ENCODE results near the gene RAB8B. TPM values are rescaled to one million over a fixed set of nuclear protein-coding genes. Genes with fewer than 3 reads are reported as not detected.
A peak's percentile ranks its signal among the peaks of the same experiment; 100 is the strongest.

Gene RAB8B
- 29.6 TPM for polyA plus RNA-seq (2013, experiment 1 of 2; ENCODE audit: insufficient read length)
- polyA plus RNA-seq (2013, experiment 2 of 2; ENCODE audit: insufficient read length), result 29.2 TPM

GRCh38 chr15:63188926-63189871 lies at the start of gene RAB8B:
RAB8B (plus strand) TSS chr15:63189606; CDS start chr15:63189625, 19 bp downstream.
- peak; percentile 97 for DNase-seq

GRCh38 chr15:63140936-63141335 lies 48.5 kb upstream of the RAB8B start:
- DNase-seq, result no peak

- DNase-seq, result no peak
These were observed 44.0 kb upstream of the RAB8B start for GRCh38 chr15:63145426-63145825.

GRCh38 chr15:63146684-63147083 lies 42.7 kb upstream of the RAB8B start:
- no peak for DNase-seq

GRCh38 chr15:63151665-63152064 lies 37.7 kb upstream of the RAB8B start:
- no peak for DNase-seq

- DNase-seq, result no peak
These were observed 33.9 kb upstream of the RAB8B start for GRCh38 chr15:63155486-63155885.

GRCh38 chr15:63156086-63156710 lies 33.2 kb upstream of the RAB8B start:
- DNase-seq, result no peak

- no peak for DNase-seq
These were observed 32.7 kb upstream of the RAB8B start for GRCh38 chr15:63156755-63157117.

- peak; percentile 93 for DNase-seq
These were observed 32.1 kb upstream of the RAB8B start, which contains the start of gene RPS27L for GRCh38 chr15:63157118-63157843. RPS27L (minus strand) TSS chr15:63157477; CDS start chr15:63157405, 72 bp downstream.

GRCh38 chr15:63157891-63158431 lies 31.4 kb upstream of the RAB8B start:
- peak; percentile 74 for DNase-seq

- no peak for DNase-seq
These were observed 28.8 kb upstream of the RAB8B start for GRCh38 chr15:63160638-63161037.

- DNase-seq, result no peak
These were observed 26.2 kb upstream of the RAB8B start for GRCh38 chr15:63163217-63163616.

- DNase-seq, result no peak
These were observed 24.1 kb upstream of the RAB8B start for GRCh38 chr15:63165166-63165859.

- DNase-seq, result no peak
These were observed 23.2 kb upstream of the RAB8B start for GRCh38 chr15:63166219-63166618.

GRCh38 chr15:63169788-63170187 lies 19.6 kb upstream of the RAB8B start:
- DNase-seq, result no peak

GRCh38 chr15:63172376-63172775 lies 17.0 kb upstream of the RAB8B start:
- DNase-seq, result no peak

GRCh38 chr15:63172851-63173451 lies 16.5 kb upstream of the RAB8B start:
- no peak for DNase-seq

GRCh38 chr15:63176302-63176701 lies 13.1 kb upstream of the RAB8B start:
- no peak for DNase-seq

- DNase-seq, result no peak
These were observed 11.4 kb upstream of the RAB8B start for GRCh38 chr15:63178034-63178433.

GRCh38 chr15:63180746-63181145 lies 8.7 kb upstream of the RAB8B start:
- no peak for DNase-seq

- no peak for DNase-seq
These were observed 7.8 kb upstream of the RAB8B start for GRCh38 chr15:63181648-63182047.

- DNase-seq, result no peak
These were observed 4.2 kb upstream of the RAB8B start for GRCh38 chr15:63185206-63185605.
